GM12872 (cell line): ENCODE measurements around the gene LRRC36.

Experiments used
- CTCF ChIP-seq: IDR thresholded peaks from 3 replicates; pipeline ENCODE4 v1.5.1; 2011; ENCODE audit warnings: low read depth, mild to moderate bottlenecking, low read length, moderate library complexity; ENCODE audit not compliant: insufficient read depth

LRRC36 gene

GRCh38 chr16:67406111-67406971 lies 79.7 kb downstream of the LRRC36 start:
- no peak for TF ChIP-seq CTCF

- no peak for TF ChIP-seq CTCF
Observed at GRCh38 chr16:67407176-67407787, 80.7 kb downstream of the LRRC36 start.

- 0 out of 3 replicates have a peak, but pooled peaks have one; percentile 6 for TF ChIP-seq CTCF
Observed at GRCh38 chr16:67407788-67408452, 81.3 kb downstream of the LRRC36 start.

- TF ChIP-seq CTCF: no peak
Observed at GRCh38 chr16:67409631-67410030, 83.0 kb downstream of the LRRC36 start.

- no peak for TF ChIP-seq CTCF
Observed at GRCh38 chr16:67411339-67411738, 84.7 kb downstream of the LRRC36 start.

- TF ChIP-seq CTCF: no peak
Observed at GRCh38 chr16:67412294-67412693, 85.7 kb downstream of the LRRC36 start.
